GM19035 (cell line): Measurements from ENCODE around the gene DCC.

Experiments
- ATAC-seq: cut with Tn5 transposase; IDR thresholded peaks from one replicate; pipeline ENCODE4 v1.9.1; 2021; ENCODE audit not compliant: unreplicated experiment

Gene DCC

GRCh38 chr18:52898485-52899058 lies 558.6 kb downstream of the DCC start:
- no peak for ATAC-seq

GRCh38 chr18:52902188-52902587 lies 562.2 kb downstream of the DCC start:
- ATAC-seq: no peak

GRCh38 chr18:52903857-52904256 lies 563.9 kb downstream of the DCC start:
- ATAC-seq: peak; percentile 55

- no peak for ATAC-seq
Observed at GRCh38 chr18:52907543-52908308, 567.7 kb downstream of the DCC start.

GRCh38 chr18:52914148-52914547 lies 574.2 kb downstream of the DCC start:
- ATAC-seq: no peak

GRCh38 chr18:52920665-52921064 lies 580.7 kb downstream of the DCC start:
- ATAC-seq: no peak

- no peak for ATAC-seq
Observed at GRCh38 chr18:52933356-52933755, 593.4 kb downstream of the DCC start.

- ATAC-seq: no peak
Observed at GRCh38 chr18:52936931-52937330, 596.9 kb downstream of the DCC start.

- ATAC-seq: no peak
Observed at GRCh38 chr18:52937840-52938239, 597.8 kb downstream of the DCC start.

GRCh38 chr18:52945552-52945951 lies 605.6 kb downstream of the DCC start:
- no peak for ATAC-seq

GRCh38 chr18:52948868-52949444 lies 609.0 kb downstream of the DCC start:
- ATAC-seq: no peak

GRCh38 chr18:52950155-52950554 lies 610.2 kb downstream of the DCC start:
- ATAC-seq: no peak

- ATAC-seq: no peak
Observed at GRCh38 chr18:52953387-52953786, 613.4 kb downstream of the DCC start.

- no peak for ATAC-seq
Observed at GRCh38 chr18:52963481-52963880, 623.5 kb downstream of the DCC start.

GRCh38 chr18:52970686-52971085 lies 630.7 kb downstream of the DCC start:
- ATAC-seq: no peak

GRCh38 chr18:52971097-52971496 lies 631.1 kb downstream of the DCC start:
- ATAC-seq: no peak

GRCh38 chr18:52979892-52980291 lies 639.9 kb downstream of the DCC start:
- no peak for ATAC-seq

GRCh38 chr18:52991246-52991645 lies 651.2 kb downstream of the DCC start:
- no peak for ATAC-seq

GRCh38 chr18:52992041-52992440 lies 652.0 kb downstream of the DCC start:
- ATAC-seq: no peak

GRCh38 chr18:52995875-52996274 lies 655.9 kb downstream of the DCC start:
- no peak for ATAC-seq

GRCh38 chr18:52999633-53000032 lies 659.6 kb downstream of the DCC start:
- no peak for ATAC-seq

GRCh38 chr18:53004798-53005197 lies 664.8 kb downstream of the DCC start:
- ATAC-seq: no peak
